OCI-LY1 (cell line): ENCODE measurements around the gene CRYGA.

Experiments
- EZH2 ChIP-seq: fragments of 200-600 bp; sonication (generic), shearing (Covaris generic); IDR thresholded peaks from 2 replicates; pipeline ENCODE4 v1.8.0; 2017; ENCODE audit warnings: borderline replicate concordance, mixed run types, mild to moderate bottlenecking, antibody characterized with exemption, low read length, moderate library complexity, mixed read lengths
- TF ChIP-seq, protein P1 (sequence below): fragments of 200-600 bp; sonication (generic), shearing (Covaris generic); IDR thresholded peaks from 2 replicates; pipeline ENCODE4 v1.5.1; 2017; ENCODE audit warnings: mild to moderate bottlenecking, antibody characterized with exemption, low read length, moderate library complexity, mixed read lengths

DNA sequence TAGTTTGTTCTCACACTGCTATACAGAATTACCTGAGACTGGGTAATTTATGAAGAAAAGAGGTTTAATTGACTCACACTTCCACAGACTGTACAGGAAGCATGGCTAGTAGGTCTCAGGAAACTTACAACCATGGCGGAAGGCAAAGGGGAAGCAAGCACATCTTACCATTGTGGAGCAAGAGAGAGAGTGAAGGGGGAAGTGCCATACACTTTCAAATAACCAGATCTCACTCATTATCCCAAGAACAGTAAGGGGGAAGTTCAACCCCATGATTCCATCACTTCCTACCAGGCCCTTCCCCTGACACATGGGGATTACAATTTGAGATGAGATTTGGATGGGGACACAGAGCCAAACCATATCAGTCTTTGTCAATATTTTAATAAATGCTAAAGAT lies 12.4 kb downstream of the CRYGA start:
- TF ChIP-seq, protein P1, sequence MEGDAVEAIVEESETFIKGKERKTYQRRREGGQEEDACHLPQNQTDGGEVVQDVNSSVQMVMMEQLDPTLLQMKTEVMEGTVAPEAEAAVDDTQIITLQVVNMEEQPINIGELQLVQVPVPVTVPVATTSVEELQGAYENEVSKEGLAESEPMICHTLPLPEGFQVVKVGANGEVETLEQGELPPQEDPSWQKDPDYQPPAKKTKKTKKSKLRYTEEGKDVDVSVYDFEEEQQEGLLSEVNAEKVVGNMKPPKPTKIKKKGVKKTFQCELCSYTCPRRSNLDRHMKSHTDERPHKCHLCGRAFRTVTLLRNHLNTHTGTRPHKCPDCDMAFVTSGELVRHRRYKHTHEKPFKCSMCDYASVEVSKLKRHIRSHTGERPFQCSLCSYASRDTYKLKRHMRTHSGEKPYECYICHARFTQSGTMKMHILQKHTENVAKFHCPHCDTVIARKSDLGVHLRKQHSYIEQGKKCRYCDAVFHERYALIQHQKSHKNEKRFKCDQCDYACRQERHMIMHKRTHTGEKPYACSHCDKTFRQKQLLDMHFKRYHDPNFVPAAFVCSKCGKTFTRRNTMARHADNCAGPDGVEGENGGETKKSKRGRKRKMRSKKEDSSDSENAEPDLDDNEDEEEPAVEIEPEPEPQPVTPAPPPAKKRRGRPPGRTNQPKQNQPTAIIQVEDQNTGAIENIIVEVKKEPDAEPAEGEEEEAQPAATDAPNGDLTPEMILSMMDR = no peak
- no peak for TF ChIP-seq EZH2
